ENCODE results near the gene FNIP2. TPM values are rescaled to one million over a fixed set of nuclear protein-coding genes. Genes with fewer than 3 reads are reported as not detected.
A peak's percentile ranks its signal among the peaks of the same experiment; 100 is the strongest.

The FNIP2 gene
- total RNA-seq, 3 donors from 2014 or later (not counting 1 experiment from before 2014, with no cell fraction given) = 19.4 to 22.6 (median 21.8) TPM

GRCh38 chr4:158819942-158820786, 51.3 kb downstream of the FNIP2 start:
- WGBS (ENCODE audit: insufficient coverage) = 78% methylated on average over 2 of the region's 2 CpGs
- H3K27ac ChIP-seq (ENCODE audit: low read length) = no peak overlapping the region
- Mint-ChIP-seq H3K9me3 (no peaks in the 10 kb centered on the region), H3K27ac (peak overlapping the region in 1 of 2 donors; percentile 11), H3K4me1 (peaks cover 25 to 55% of the 10 kb centered on the region in 2 donors), H3K4me3 (no peak overlapping the region), H3K27me3 (ENCODE audit: low read depth in 2 of 2) (no peaks in the 10 kb centered on the region), H3K36me3 (no peaks in the 10 kb centered on the region)
- H3K27me3 ChIP-seq (ENCODE audit: control insufficient read depth, insufficient read depth, low read length) = no peaks in the 10 kb centered on the region
- H3K4me3 ChIP-seq (ENCODE audit: low read length) = no peak overlapping the region
- no peak for ATAC-seq
- DNase-seq = no peak
- no peak for TF ChIP-seq CTCF (IDR thresholded peaks at IDR 0.05)
- intact Hi-C loops (cut with micrococcal nuclease) = loop anchor here (5.0 kb wide), 1 partner anchor 32 kb away; no protein-coding TSS in a partner anchor
- H3K9me3 ChIP-seq (ENCODE audit: control insufficient read depth, insufficient read depth, low read length) = no peaks in the 10 kb centered on the region
- H3K4me1 ChIP-seq (ENCODE audit: control insufficient read depth, insufficient read depth, low read length) = peaks cover 12% of the 10 kb centered on the region
- no peaks in the 10 kb centered on the region for H3K36me3 ChIP-seq (ENCODE audit: control insufficient read depth, insufficient read depth, low read length)

DNA sequence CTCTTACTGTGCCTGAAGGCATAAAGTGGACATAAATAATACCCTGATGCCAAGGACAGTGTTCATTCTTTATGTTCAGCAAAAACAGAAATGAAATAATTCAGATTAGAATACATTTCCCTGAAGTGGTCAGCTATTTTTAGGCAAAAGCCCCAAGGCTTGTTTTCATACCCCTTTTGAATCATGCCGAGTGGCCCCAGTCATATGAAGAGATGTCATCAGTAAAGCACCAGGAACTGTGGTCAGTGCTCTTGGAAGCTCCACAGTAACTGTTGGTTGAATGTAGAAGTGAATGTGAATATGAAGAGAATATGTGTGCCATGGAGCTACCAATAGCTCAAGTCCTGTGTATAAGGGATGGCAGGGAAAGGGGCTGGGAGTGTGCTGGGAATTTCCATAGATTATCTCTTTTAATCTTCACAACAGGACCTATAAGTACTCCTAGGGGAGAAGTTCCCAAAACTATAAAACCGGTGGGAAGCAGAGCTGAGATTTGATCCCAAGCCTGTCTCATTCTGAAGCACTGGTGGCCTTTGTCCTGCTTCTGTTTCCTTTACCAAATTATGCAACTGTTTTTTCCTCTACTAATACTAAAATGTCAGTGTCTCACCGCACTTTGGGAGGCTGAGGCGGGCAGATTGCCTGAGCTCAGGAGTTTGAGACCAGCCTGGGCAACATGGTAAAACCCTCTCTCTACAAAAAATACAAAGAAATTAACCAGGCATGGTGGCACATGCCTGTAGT, 52.6 kb downstream of the FNIP2 start:
- 87% methylated on average over 4 of the region's 4 CpGs for WGBS (ENCODE audit: insufficient coverage)
- no peaks in the 10 kb centered on the region for H3K36me3 ChIP-seq (ENCODE audit: control insufficient read depth, insufficient read depth, low read length)
- H3K27ac ChIP-seq (ENCODE audit: low read length) = no peak overlapping the region
- no peak for DNase-seq
- no peaks in the 10 kb centered on the region for H3K27me3 ChIP-seq (ENCODE audit: control insufficient read depth, insufficient read depth, low read length)
- Mint-ChIP-seq H3K27me3 (ENCODE audit: low read depth in 2 of 2) (no peaks in the 10 kb centered on the region), H3K27ac (peak overlapping the region in 1 of 2 donors; percentile 58), H3K4me1 (peaks cover 37 to 68% of the 10 kb centered on the region in 2 donors), H3K36me3 (no peaks in the 10 kb centered on the region), H3K9me3 (no peaks in the 10 kb centered on the region), H3K4me3 (no peak overlapping the region)
- no peak for TF ChIP-seq CTCF (IDR thresholded peaks at IDR 0.05)
- H3K4me3 ChIP-seq (ENCODE audit: low read length) = no peak overlapping the region
- ATAC-seq = no peak
- no peaks in the 10 kb centered on the region for H3K9me3 ChIP-seq (ENCODE audit: control insufficient read depth, insufficient read depth, low read length)
- intact Hi-C loops (cut with micrococcal nuclease) = no loop called here
- peaks cover 12% of the 10 kb centered on the region for H3K4me1 ChIP-seq (ENCODE audit: control insufficient read depth, insufficient read depth, low read length)

GRCh38 chr4:158822348-158822747, 53.5 kb downstream of the FNIP2 start:
- Mint-ChIP-seq H3K36me3 (no peaks in the 10 kb centered on the region), H3K4me1 (peaks cover 38 to 69% of the 10 kb centered on the region in 2 donors), H3K4me3 (no peak overlapping the region), H3K27ac (no peak overlapping the region), H3K9me3 (no peaks in the 10 kb centered on the region), H3K27me3 (ENCODE audit: low read depth in 2 of 2) (no peaks in the 10 kb centered on the region)
- Histone ChIP-seq H3K27ac (ENCODE audit: low read length) (no peak overlapping the region), H3K27me3 (ENCODE audit: control insufficient read depth, insufficient read depth, low read length) (no peaks in the 10 kb centered on the region), H3K4me3 (ENCODE audit: low read length) (no peak overlapping the region), H3K36me3 (ENCODE audit: control insufficient read depth, insufficient read depth, low read length) (no peaks in the 10 kb centered on the region), H3K4me1 (ENCODE audit: control insufficient read depth, insufficient read depth, low read length) (peaks cover 9% of the 10 kb centered on the region), H3K9me3 (ENCODE audit: control insufficient read depth, insufficient read depth, low read length) (no peaks in the 10 kb centered on the region)
- no peak for DNase-seq
- no peak for TF ChIP-seq CTCF (IDR thresholded peaks at IDR 0.05)
- WGBS (ENCODE audit: insufficient coverage) = 98% methylated on average over 7 of the region's 7 CpGs
- intact Hi-C loops (cut with micrococcal nuclease) = no loop called here
- ATAC-seq = no peak

All from natural killer cell (primary cell).